Thymus (tissue), 11 donors: ENCODE measurements around the gene CD99. TPM values are rescaled to one million over a fixed set of nuclear protein-coding genes. Genes with fewer than 3 reads are reported as not detected.
"Not testable (repeated sequence)": the region's sequence is repeated elsewhere in the genome, so short reads cannot be mapped to it uniquely, and the experiment has no call there.

Source experiments
- DNase-seq, 9 donors: peaks; one replicate each; pipeline ENCODE4 v3.0.0-alpha.2; 2013; ENCODE audit warnings: low spot score in 9 of 9, low read depth in 6 of 9, missing footprints in 1 of 9
- H3K27ac ChIP-seq, 2 donors: one replicate each; pipeline ENCODE4 v1.5.1; 2013; ENCODE audit warnings: control low read depth in 1 of 2, low read depth in 1 of 2, low read length in 1 of 2, mild to moderate bottlenecking in 1 of 2, moderate library complexity in 1 of 2
- H3K27me3 ChIP-seq, 2 donors: one replicate each; pipeline ENCODE4 v1.5.1; 2013; ENCODE audit warnings: low read length in 1 of 2; ENCODE audit not compliant: control insufficient read depth in 2 of 2, insufficient read depth in 1 of 2
- H3K36me3 ChIP-seq, 2 donors: one replicate each; pipeline ENCODE4 v1.5.1; 2013; ENCODE audit warnings: low read length in 1 of 2, mild to moderate bottlenecking in 1 of 2, moderate library complexity in 1 of 2; ENCODE audit not compliant: control insufficient read depth in 2 of 2, insufficient read depth in 2 of 2
- H3K4me1 ChIP-seq, 2 donors: one replicate each; pipeline ENCODE4 v1.5.1; 2013; ENCODE audit warnings: low read length in 2 of 2; ENCODE audit not compliant: control insufficient read depth in 2 of 2, insufficient read depth in 2 of 2
- H3K4me3 ChIP-seq, 2 donors: one replicate each; pipeline ENCODE4 v1.5.1; 2013; ENCODE audit warnings: low read length in 2 of 2, control low read depth in 1 of 2, mild to moderate bottlenecking in 1 of 2
- H3K9me3 ChIP-seq, 2 donors: one replicate each; pipeline ENCODE4 v1.5.1; 2013; ENCODE audit warnings: low read length in 1 of 2, mild to moderate bottlenecking in 1 of 2; ENCODE audit not compliant: control insufficient read depth in 2 of 2, insufficient read depth in 1 of 2
- WGBS: extraction: QIAGEN DNeasy Blood & Tissue Kit; methylation state at CpG from one replicate; pipeline ENCODE4 v1.1.7; 2013; 5-methylcytosine and 5-hydroxymethylcytosine counted together
- polyA plus RNA-seq: library from polyadenylated mRNA; stranded (reverse); fragments of 200-250 nt; gene quantifications from one replicate; pipeline ENCODE4 v1.2.3, GENCODE V29; 2013
- total RNA-seq: library from RNA; stranded (reverse); fragments of 120-200 nt; gene quantifications from one replicate; pipeline ENCODE4 v1.2.4, GENCODE V29; 2013
- donor health status: healthy.

CD99 gene
- total and polyA plus RNA-seq, 2 donors, result 527 to 547 TPM

DNA sequence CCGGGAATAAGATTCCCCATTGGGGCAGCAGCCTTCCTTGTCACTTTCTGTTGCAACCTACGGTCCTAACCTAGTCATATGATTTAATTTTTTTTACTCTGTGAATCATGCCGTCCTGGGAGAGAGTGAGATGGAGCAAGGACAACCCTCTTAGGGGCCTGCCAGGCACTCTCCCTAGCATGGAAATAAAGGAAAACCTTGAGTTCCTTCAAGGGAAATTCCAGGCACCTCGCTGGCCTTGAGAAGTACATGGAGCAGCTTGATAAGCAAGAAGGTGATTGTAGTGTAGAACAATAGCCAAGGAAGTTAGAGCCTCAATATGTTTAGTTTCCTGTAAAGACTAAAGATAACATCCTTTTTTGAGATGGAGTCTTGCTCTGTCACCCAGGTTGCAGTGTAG is 71.6 kb downstream of the CD99 start:
- not testable (repeated sequence) for H3K27ac ChIP-seq, DNase-seq, H3K36me3 ChIP-seq, H3K4me1 ChIP-seq, H3K9me3 ChIP-seq, H3K4me3 ChIP-seq, H3K27me3 ChIP-seq
- WGBS, result 93% methylated on average over 4 of the region's 4 CpGs

DNA sequence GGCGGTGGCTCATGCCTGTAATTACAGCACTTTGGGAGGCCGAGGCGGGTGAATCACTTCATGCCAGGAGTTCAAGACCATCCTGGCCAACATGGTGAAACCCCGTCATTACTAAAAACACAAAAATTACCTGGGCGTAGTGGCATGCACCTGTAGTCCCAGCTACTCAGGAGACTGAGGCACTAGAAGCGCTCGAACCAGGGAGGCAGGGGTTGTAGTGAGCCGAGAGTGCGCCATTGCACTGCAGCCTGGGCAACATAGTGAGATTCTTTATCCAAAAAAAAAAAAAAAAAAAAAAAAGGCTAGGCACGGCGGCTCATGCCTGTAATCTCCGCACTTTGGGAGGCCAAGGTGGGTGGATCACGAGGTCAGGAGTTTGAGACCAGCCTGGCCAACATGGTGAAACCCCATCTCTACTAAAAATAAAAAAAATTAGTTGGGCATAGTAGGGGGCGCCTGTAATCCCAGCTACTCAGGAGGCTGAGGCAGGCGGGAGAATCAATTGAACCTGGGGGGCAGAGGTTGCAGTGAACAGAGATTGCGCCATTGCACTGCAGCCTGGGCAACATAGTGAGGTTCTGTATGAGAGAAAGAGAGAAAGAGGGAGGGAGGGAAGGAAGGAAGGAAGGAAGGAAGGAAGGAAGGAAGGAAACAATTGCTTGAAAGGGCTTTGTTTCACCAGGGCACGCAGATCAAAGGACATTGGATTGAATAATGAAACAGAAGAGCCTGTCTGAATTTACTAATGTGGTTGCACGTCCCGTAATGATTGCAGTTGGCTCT is 73.9 kb downstream of the CD99 start:
- 84% methylated on average over 19 of the region's 19 CpGs for WGBS
- not testable (repeated sequence) for DNase-seq, H3K27me3 ChIP-seq, H3K27ac ChIP-seq, H3K4me3 ChIP-seq, H3K36me3 ChIP-seq, H3K9me3 ChIP-seq, H3K4me1 ChIP-seq

- H3K27me3 ChIP-seq, result no peaks in the 10 kb centered on the region
- 93% methylated on average over 5 of the region's 5 CpGs for WGBS
Observed at GRCh38 chrX:2765549-2765830, 74.4 kb downstream of the CD99 start.

DNA sequence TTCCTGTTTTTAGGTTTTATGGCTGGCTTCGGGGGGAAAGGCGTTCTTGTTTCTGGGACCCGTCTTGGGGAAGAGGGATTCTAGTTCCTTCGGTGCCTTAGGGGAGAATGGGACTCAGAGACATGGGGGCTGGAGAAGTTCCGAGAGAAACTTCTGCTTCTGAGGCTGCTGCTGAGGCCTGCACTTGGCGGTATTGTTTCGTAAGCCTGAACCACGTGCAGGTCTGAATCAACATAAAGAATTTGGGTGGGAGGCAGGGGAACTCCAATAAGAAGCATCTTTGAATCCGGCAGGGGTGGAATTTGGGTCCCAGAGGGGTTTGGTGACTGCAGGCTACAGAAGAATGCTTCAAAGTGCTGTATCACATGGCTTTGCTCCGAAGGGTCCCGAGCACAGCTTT is 75.8 kb downstream of the CD99 start:
- Histone ChIP-seq H3K4me3 (no peak overlapping the region), H3K4me1 (no peaks in the 10 kb centered on the region), H3K36me3 (no peaks in the 10 kb centered on the region), H3K27ac (no peak overlapping the region), H3K27me3 (no peaks in the 10 kb centered on the region), H3K9me3 (no peaks in the 10 kb centered on the region)
- 88% methylated on average over 11 of the region's 11 CpGs for WGBS
- DNase-seq, result no peak

More at GRCh38 chrX:2765549-2765830, 74.4 kb downstream of the CD99 start:
- H3K36me3 ChIP-seq, result no peaks in the 10 kb centered on the region
- DNase-seq, result no peak
- no peak overlapping the region for H3K27ac ChIP-seq
- H3K4me1 ChIP-seq, result no peaks in the 10 kb centered on the region
- no peak overlapping the region for H3K4me3 ChIP-seq
- H3K9me3 ChIP-seq, result no peaks in the 10 kb centered on the region

GRCh38 chrX:2767631-2768455 is 76.7 kb downstream of the CD99 start:
- Histone ChIP-seq H3K4me1 (no peaks in the 10 kb centered on the region), H3K9me3 (no peaks in the 10 kb centered on the region), H3K36me3 (no peaks in the 10 kb centered on the region), H3K27me3 (no peaks in the 10 kb centered on the region), H3K4me3 (no peak overlapping the region), H3K27ac (no peak overlapping the region)
- 93% methylated on average over 25 of the region's 25 CpGs for WGBS
- no peak for DNase-seq

- Histone ChIP-seq H3K4me1 (no peaks in the 10 kb centered on the region), H3K27me3 (no peaks in the 10 kb centered on the region), H3K27ac (no peak overlapping the region), H3K9me3 (no peaks in the 10 kb centered on the region), H3K36me3 (no peaks in the 10 kb centered on the region), H3K4me3 (no peak overlapping the region)
- DNase-seq, result no peak
- 98% methylated on average over 1 of the region's 1 CpG for WGBS
Observed at GRCh38 chrX:2769615-2770014, 78.5 kb downstream of the CD99 start.

DNA sequence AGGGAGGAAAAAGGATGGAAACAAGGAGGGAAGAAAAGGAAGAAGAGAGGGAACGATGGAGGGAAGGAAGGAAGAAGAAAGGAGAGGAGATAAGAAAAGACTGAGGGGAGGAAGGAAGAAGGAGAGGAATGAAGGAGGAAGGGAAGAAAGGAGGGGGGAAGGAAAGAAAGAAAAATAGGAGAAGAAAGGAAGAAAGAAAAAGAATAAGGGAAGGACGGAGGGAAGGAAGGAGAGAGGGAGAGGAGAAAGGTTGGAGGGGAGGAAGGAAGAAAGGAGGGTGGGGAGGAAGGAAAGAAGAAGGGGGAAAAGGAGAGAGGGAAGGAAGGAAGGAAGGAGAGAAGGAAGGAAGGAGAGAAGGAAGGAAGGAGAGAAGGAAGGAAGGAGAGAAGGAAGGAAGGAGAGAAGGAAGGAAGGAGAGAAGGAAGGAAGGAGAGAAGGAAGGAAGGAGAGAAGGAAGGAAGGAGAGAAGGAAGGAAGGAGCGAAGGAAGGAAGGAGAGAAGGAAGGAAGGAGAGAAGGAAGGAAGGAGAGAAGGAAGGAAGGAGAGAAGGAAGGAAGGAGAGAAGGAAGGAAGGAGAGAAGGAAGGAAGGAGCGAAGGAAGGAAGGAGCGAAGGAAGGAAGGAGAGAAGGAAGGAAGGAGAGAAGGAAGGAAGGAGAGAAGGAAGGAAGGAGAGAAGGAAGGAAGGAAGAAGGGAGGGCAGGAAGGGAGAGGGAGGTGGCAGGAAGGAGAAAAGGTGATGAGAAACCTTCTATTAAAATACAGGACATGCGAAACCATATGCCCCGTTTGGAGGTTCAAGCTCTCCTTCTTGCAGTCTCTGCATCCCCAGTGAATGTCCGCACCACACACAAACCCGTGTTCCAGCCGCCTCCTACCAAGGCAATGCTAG is 82.3 kb downstream of the CD99 start:
- H3K27ac ChIP-seq, H3K4me3 ChIP-seq, H3K27me3 ChIP-seq, H3K4me1 ChIP-seq, DNase-seq, H3K9me3 ChIP-seq, H3K36me3 ChIP-seq: not testable (repeated sequence)
- WGBS, result 96% methylated on average over 8 of the region's 10 CpGs

DNA sequence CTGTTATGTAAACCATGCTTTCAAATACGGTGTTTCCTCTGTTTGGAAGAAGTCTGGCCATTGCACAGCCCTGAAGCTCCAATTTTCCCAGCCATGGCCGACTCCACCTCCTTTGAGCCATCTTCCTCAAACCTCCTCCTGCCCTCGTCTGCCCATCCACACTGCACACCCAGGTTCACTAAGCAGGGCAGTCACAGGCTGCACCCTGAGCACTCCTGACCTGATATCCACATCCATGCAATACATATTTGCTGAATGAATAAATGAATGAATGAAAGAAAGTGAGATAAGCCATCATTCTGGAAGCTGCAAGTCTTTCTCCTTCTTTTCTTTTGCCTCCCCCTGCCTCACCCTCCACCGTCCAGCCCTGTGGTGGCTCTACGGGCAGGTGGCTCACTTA is 83.0 kb downstream of the CD99 start:
- H3K4me1 ChIP-seq, result no peaks in the 10 kb centered on the region
- no peaks in the 10 kb centered on the region for H3K36me3 ChIP-seq
- 89% methylated on average over 5 of the region's 5 CpGs for WGBS

DNA sequence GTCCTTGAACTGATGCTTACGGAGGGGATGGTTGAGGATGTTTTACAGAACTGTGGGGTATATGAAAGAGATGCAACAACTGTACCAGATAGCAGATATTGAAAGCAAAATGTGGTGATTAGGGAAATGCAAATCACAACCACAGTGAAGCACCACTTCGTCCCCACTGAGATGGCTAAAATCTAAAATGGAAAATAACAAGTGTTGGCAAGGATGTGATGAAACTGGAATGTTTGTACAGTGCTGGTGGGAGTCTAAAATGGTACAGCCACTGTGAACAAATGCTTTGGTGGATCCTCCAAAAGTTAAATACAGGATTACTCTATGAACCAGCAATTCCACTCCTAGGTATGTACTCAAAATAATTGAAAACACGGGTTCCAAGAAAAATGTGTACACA is 83.7 kb downstream of the CD99 start:
- Histone ChIP-seq H3K9me3 (no peaks in the 10 kb centered on the region), H3K4me3 (no peak overlapping the region), H3K27ac (no peak overlapping the region), H3K36me3 (no peaks in the 10 kb centered on the region), H3K4me1 (no peaks in the 10 kb centered on the region), H3K27me3 (no peaks in the 10 kb centered on the region)
- WGBS, result 99% methylated on average over 3 of the region's 3 CpGs
- DNase-seq, result no peak

More for the DNA sequence above, 83.0 kb downstream of the CD99 start:
- H3K27ac ChIP-seq, result no peak overlapping the region
- no peaks in the 10 kb centered on the region for H3K9me3 ChIP-seq
- H3K27me3 ChIP-seq, result no peaks in the 10 kb centered on the region
- no peak for DNase-seq
- no peak overlapping the region for H3K4me3 ChIP-seq
